Nephron progenitor cell (in vitro differentiated cells): Measurements from ENCODE around the gene RBBP8.

ENCODE experiments used
- DNase-seq: peaks from one replicate; pipeline ENCODE4 v3.0.0; 2021
- H3K27ac Mint-ChIP-seq: 2 replicates; pipeline ENCODE4 v1.8.0; 2021; ENCODE audit warnings: mild to moderate bottlenecking, moderate library complexity, mixed read lengths
- H3K27me3 Mint-ChIP-seq: 2 replicates; pipeline ENCODE4 v1.8.0; 2021; ENCODE audit warnings: mild to moderate bottlenecking, low read depth, mixed read lengths; ENCODE audit not compliant: poor library complexity
- H3K36me3 Mint-ChIP-seq: 2 replicates; pipeline ENCODE4 v1.8.0; 2021; ENCODE audit warnings: low read depth, mixed read lengths
- H3K4me1 Mint-ChIP-seq: 2 replicates; pipeline ENCODE4 v1.8.0; 2021; ENCODE audit warnings: mixed read lengths
- H3K4me3 Mint-ChIP-seq: 2 replicates; pipeline ENCODE4 v1.8.0; 2021; ENCODE audit warnings: mild to moderate bottlenecking, moderate library complexity, mixed read lengths
- H3K9me3 Mint-ChIP-seq: 2 replicates; pipeline ENCODE4 v1.8.0; 2021; ENCODE audit warnings: mild to moderate bottlenecking, moderate library complexity, mixed read lengths
- TF ChIP-seq, protein P1 (sequence below): fragments of 200-600 bp; sonication (generic); IDR thresholded peaks from 2 replicates; pipeline ENCODE4 v1.5.0; 2021; ENCODE audit warnings: antibody characterized with exemption

Gene RBBP8

DNA sequence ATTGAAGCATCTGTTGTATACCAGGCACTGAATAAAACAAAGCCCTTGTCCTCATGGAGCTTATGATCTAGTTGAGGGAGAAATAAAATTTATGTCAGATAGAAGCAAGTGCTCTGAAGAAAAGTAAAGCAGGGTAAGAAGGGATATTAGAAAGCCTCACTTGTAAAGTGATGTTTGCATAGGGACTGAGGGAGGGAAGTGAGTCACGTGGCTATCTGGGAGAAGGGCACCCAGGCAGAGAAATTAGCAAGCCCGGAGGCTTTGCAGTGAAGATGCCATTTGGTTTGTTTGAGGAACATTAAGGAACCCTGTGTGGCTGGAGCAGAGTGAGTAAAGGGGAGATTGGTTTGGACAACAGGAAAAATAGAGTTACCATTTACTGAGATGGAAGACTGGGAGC is 52.1 kb downstream of the RBBP8 start:
- peaks cover 24% of the 10 kb centered on the region for H3K36me3 Mint-ChIP-seq
- no peak overlapping the region for H3K4me3 Mint-ChIP-seq
- H3K9me3 Mint-ChIP-seq, result no peaks in the 10 kb centered on the region
- no peaks in the 10 kb centered on the region for H3K27me3 Mint-ChIP-seq
- TF ChIP-seq, protein P1, sequence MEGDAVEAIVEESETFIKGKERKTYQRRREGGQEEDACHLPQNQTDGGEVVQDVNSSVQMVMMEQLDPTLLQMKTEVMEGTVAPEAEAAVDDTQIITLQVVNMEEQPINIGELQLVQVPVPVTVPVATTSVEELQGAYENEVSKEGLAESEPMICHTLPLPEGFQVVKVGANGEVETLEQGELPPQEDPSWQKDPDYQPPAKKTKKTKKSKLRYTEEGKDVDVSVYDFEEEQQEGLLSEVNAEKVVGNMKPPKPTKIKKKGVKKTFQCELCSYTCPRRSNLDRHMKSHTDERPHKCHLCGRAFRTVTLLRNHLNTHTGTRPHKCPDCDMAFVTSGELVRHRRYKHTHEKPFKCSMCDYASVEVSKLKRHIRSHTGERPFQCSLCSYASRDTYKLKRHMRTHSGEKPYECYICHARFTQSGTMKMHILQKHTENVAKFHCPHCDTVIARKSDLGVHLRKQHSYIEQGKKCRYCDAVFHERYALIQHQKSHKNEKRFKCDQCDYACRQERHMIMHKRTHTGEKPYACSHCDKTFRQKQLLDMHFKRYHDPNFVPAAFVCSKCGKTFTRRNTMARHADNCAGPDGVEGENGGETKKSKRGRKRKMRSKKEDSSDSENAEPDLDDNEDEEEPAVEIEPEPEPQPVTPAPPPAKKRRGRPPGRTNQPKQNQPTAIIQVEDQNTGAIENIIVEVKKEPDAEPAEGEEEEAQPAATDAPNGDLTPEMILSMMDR, result no peak
- DNase-seq, result no peak
- H3K27ac Mint-ChIP-seq, result no peak overlapping the region
- H3K4me1 Mint-ChIP-seq, result no peaks in the 10 kb centered on the region

DNA sequence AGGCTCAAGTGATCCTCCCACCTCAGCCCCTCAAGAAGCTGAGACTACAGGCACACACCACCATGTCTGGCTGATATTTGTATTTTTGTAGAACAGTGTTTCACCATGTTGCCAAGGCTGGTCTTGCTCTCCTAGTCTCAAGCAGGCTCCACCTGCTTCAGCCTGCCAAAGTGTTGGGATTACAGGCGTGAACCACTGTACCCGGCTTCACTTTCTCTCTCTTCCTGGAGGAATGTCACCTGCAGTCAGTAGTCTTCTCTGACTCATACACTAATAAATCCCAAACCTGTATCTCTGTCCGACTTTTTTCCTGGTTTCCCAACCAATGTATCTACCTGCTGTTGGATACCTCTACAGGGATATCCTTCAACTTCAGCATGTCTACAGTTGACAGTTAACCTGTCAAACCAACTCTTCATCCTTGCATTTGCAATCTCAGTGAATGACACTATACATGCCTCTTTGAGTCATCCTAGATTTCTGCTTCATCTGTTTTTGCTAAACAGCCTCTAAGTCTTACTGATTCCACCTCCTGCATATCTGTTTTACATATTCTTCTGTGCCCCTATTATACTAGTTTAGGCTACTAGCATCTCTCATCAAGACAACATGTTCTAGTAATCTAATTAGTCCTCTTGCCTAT is 54.5 kb downstream of the RBBP8 start:
- H3K4me3 Mint-ChIP-seq, result no peak overlapping the region
- H3K27ac Mint-ChIP-seq, result no peak overlapping the region
- H3K27me3 Mint-ChIP-seq, result no peaks in the 10 kb centered on the region
- peaks cover 33% of the 10 kb centered on the region for H3K36me3 Mint-ChIP-seq
- TF ChIP-seq, protein P1, result no peak
- H3K4me1 Mint-ChIP-seq, result peaks cover 2% of the 10 kb centered on the region
- no peaks in the 10 kb centered on the region for H3K9me3 Mint-ChIP-seq
- no peak for DNase-seq

DNA sequence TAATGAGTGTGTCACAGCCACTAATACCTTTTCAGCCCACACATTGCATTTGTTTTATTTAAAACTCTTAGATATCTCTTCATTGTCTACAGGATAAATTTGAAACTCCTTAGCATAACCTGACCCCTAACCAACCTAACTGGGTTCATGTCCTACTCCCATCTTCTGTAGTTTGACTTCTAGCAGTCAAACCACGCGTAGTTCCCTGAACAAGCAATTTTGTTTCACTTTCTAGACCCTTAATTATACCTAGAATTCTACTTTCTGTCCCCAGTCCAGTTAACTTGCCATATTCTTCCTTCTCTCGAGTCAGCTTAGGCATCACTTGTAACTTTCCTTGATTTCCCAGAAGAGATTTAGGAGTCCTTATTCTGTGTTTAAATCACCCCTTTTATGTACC is 55.1 kb downstream of the RBBP8 start:
- TF ChIP-seq, protein P1, result no peak
- peaks cover 34% of the 10 kb centered on the region for H3K36me3 Mint-ChIP-seq
- H3K4me1 Mint-ChIP-seq, result peaks cover 7% of the 10 kb centered on the region
- H3K27me3 Mint-ChIP-seq, result no peaks in the 10 kb centered on the region
- DNase-seq, result no peak
- H3K27ac Mint-ChIP-seq, result no peak overlapping the region
- no peaks in the 10 kb centered on the region for H3K9me3 Mint-ChIP-seq
- no peak overlapping the region for H3K4me3 Mint-ChIP-seq

DNA sequence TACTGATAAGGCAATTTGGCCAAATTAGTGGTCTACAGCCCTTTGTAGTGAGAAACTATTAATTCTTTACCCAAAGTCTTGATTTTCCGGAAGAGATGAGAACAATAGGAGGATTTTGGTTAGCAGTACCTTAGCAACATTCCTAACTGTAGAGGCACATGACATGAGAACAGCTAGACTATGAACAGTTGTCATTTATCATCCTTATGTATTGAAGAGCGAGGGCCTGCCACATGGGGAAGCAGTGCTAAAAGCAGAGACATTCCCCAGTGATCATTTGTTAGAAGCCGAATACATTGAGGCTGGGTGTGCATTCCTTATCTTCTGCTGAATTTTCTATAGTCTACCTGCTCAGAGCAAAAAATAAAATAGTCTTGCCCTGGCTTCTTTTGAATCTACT is 65.2 kb downstream of the RBBP8 start:
- Mint-ChIP-seq H3K36me3 (peaks cover 45% of the 10 kb centered on the region), H3K27me3 (no peaks in the 10 kb centered on the region), H3K9me3 (no peaks in the 10 kb centered on the region), H3K4me3 (no peak overlapping the region), H3K4me1 (peaks cover 24% of the 10 kb centered on the region), H3K27ac (no peak overlapping the region)
- TF ChIP-seq, protein P1, result no peak
- no peak for DNase-seq

DNA sequence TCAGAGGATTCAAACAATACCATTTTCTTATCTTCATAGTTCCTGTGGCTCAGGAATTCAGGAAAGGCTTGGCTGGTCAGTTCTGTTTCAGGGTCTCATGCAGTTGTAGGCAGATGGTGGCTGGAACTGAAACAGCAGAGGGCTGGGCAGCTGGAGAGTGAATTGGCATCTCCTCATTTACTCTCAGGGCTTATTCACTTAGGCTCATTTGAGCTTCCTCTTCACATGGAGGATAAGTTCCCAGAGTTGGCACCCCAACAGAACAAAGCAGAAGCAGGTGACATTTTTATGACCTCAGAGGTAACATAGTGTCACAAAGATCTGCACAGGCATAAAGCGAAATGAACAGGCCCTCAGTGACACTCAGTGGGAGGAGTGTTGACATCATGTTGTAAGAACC is 66.1 kb downstream of the RBBP8 start:
- H3K4me3 Mint-ChIP-seq, result no peak overlapping the region
- H3K4me1 Mint-ChIP-seq, result peaks cover 22% of the 10 kb centered on the region
- TF ChIP-seq, protein P1, result no peak
- no peaks in the 10 kb centered on the region for H3K9me3 Mint-ChIP-seq
- H3K27ac Mint-ChIP-seq, result peak overlapping the region; percentile 83
- peaks cover 49% of the 10 kb centered on the region for H3K36me3 Mint-ChIP-seq
- no peaks in the 10 kb centered on the region for H3K27me3 Mint-ChIP-seq
- DNase-seq, result no peak

DNA sequence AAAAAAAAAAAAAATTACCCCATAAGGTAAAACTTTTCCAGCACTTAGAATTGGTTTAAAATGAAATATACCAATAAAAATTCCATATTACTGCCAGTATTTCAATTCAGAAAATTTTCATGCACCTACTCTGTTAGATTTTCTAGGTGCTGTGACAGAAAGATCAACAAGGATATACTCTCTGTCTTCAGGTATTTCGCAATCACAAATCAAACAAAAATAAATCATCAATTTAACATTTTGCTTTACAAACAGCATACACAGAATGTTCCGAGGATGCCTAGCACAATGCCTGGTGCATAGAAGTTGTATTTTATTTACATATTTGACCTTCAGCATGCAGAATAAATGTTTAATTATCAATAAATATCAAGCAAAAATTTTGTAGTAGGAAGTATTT is 66.5 kb downstream of the RBBP8 start:
- TF ChIP-seq, protein P1, result no peak
- H3K9me3 Mint-ChIP-seq, result no peaks in the 10 kb centered on the region
- H3K4me3 Mint-ChIP-seq, result no peak overlapping the region
- H3K27ac Mint-ChIP-seq, result no peak overlapping the region
- peaks cover 53% of the 10 kb centered on the region for H3K36me3 Mint-ChIP-seq
- no peaks in the 10 kb centered on the region for H3K27me3 Mint-ChIP-seq
- peaks cover 22% of the 10 kb centered on the region for H3K4me1 Mint-ChIP-seq
- DNase-seq, result no peak
